GM18498 (cell line): ENCODE data around the gene ULK4.

Source experiments
- ATAC-seq: cut with Tn5 transposase; IDR thresholded peaks from one replicate; pipeline ENCODE4 v1.9.1; 2021; ENCODE audit warnings: mild to moderate bottlenecking, moderate library complexity; ENCODE audit not compliant: unreplicated experiment

Gene ULK4

GRCh38 chr3:41241800-41242571, 719.9 kb downstream of the ULK4 start:
- no peak for ATAC-seq

DNA sequence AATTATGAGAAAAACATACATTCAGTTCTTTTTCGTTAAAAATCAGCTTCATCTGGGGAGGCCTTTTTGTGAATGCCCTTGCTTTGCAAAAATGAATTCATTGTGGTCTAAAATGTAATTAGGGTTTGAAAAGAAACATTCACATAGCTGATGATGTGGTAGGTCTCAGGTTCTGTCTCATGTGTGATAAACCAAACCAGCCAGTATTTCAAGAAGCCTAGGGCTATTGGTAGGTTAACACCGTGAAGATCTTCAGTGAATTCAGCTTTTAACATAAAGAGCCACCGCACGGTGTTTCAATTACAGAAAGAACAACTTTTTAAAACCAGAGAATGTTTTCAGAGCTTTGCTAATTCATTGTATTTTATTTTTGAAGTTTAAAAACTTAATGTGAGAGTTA, 720.7 kb downstream of the ULK4 start:
- no peak for ATAC-seq

DNA sequence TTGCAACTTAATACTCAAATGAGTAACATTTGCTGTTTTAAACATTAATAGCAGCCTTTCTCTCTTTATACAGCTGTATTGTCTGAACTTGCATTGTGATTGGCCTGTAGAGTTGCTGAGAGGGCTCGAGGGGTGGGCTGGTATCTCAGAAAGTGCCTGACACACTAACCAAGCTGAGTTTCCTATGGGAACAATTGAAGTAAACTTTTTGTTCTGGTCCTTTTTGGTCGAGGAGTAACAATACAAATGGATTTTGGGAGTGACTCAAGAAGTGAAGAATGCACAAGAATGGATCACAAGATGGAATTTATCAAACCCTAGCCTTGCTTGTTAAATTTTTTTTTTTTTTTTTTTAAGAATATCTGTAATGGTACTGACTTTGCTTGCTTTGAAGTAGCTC, 722.3 kb downstream of the ULK4 start:
- no peak for ATAC-seq

- no peak for ATAC-seq
These were observed 724.0 kb downstream of the ULK4 start for GRCh38 chr3:41237907-41238306.

DNA sequence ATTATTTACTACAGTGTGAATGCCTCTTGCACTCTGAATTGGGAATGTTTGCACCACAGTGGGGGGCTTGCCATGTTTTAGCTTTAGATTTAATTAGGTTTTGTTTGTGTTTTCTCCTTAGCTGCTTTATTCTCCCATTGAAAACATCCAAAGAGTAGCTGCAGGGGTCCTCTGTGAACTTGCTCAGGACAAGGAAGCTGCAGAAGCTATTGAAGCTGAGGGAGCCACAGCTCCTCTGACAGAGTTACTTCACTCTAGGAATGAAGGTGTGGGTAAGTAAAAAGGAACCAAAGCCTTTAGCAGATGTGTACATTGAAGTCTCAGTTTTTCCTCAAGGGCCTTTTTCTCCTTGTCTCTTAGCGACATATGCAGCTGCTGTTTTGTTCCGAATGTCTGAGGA, 725.7 kb downstream of the ULK4 start:
- ATAC-seq = no peak

DNA sequence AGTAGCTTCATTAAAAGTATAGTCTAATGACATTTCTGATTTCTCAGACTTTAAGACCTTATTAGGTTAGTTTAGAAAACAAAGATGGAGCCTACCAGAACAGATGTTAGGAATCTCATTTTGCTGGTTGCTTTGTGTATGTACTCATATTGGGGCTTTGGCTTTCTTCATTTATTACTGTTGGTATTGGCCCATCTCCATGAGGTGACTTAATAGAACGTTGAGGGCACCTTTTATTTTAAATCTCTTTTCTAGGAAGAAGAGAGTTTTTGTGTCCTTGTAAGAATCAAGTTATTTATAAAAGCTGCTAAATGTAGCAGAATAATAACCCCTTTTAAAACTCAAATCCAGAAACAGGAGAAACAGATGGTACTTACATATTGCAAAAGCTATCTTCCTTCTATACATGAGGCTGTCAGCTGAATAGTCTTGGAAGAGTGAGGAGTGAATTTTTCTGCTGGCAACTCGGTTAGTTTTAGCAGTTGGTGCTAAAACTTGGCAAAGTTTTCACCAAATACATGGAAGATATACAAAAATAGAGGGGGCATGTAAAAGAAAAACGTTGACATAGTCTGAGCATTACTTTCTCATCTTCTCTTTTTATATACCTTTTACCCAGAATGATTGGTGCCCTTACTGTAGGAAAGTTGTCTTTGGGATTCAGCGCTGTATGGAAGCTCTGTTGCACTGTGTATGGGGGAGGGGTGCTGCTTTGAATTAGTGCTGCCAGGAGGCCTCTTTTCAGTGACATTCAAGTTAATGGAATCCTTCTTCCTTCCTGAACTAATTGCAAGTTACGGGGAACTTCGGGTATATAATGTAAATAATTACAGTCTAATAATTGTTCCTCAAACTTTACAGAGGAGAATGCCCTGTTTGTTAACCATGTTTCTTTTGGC, 726.8 kb downstream of the ULK4 start:
- no peak for ATAC-seq

GRCh38 chr3:41224120-41224806, 737.6 kb downstream of the ULK4 start:
- ATAC-seq = no peak

DNA sequence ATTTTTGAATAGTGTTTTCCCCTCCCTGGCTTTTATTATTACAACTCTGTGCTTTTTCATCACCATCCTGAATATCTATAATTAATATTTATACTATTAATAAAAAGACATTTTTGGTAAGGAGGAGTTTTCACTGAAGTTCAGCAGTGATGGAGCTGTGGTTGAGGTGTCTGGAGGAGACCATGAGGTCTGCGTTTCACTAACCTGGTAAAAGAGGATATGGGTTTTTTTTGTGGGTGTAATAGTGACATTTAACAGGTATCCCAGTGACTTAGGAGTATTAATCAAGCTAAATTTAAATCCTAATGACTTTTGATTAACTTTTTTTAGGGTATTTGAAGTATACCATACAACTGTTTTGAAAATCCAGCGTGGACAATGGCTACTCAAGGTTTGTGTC, 738.2 kb downstream of the ULK4 start:
- no peak for ATAC-seq

DNA sequence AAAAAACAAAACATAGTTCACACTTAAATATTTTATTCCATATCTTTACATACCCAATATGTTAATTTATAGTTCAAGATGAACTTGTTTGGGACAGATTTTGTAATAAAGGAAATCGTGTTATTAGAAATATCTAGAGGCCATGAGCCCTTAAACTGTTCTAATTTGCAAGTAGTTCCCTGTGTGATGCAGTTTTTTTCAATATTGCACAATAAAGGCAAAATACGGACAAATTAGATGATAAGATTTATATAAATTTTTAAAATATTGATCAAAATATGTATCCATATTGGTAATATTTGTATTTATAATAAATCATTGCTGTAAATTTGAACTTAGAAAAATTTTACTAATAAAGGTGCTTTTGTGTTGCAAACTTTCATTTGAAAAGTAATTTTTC, 738.8 kb downstream of the ULK4 start:
- ATAC-seq = no peak

DNA sequence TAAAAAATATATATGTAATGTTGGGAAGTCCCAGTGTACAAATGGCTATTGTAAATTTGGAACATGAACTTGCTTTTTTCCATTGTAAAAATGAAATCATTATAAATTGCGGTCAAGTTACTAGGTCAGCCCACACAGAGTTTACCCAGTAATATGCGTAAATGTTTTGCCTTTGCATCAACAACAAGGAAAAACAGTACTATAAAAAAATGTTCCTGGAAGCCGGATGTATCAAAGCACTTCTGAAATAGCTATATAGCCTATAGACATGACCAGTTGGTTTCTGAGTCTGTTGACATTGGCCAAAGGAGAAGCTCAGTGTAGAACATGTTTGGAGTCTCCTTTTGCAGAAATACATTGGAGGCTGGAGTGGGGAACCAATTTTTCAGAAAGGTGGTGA, 739.4 kb downstream of the ULK4 start:
- ATAC-seq = no peak

DNA sequence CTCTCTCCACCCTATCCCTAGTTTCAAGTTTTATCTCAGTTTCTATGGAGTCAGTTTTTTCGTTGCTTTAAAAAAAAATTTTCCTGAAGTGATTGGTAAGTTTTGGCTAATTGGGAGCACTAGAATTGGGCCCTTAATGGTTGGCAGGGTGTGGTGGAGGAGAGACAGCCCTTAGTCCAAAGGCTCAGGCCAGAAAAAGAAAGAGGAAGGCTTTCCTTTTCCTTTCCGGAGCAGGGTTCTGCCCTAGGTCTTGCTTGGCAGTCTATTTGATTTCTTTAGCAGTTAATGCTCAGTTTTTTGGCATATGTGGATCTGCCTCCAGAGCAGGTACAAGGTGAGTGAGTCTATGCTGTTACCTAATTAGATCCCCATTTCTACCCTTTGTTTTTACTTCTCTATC, 739.9 kb downstream of the ULK4 start:
- no peak for ATAC-seq

GRCh38 chr3:41220906-41221677, 740.8 kb downstream of the ULK4 start:
- no peak for ATAC-seq

GRCh38 chr3:41219424-41219823, 742.5 kb downstream of the ULK4 start:
- no peak for ATAC-seq

DNA sequence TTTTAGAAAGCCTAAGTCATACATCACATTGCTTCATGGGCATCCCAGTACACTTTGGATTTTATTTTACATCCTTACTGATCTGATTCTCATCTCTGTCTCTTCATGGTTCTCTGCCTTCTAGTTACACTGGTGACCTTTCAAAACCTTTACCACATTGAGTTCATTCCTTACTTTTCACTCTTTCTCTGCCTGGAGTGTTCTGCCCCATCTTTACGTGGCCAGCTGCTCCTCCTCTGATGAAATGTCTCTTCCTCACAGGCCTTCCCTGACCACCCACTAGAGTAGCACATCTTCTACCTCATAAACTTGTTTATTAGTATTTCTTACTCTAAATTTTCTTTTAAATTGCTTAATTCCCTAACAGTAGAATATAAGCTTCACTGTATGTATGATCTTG, 744.9 kb downstream of the ULK4 start:
- no peak for ATAC-seq

DNA sequence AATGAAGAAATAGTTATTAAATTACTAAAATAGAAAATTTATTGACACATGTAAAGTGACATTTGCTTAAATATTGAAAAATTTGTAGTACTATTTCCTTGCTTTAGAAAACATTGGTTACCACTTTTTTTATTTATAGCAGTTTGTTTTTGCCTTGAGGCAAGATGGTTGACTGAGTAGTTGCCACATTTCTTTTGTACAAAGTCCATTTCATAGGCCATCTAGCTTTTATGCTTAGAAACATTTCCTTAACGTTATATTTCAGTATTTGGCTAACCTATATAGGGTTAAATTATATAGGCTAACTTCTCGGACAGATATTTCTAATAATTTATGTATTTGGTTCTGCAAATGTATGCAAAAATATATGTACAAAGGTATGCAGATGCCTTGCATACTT, 745.5 kb downstream of the ULK4 start:
- ATAC-seq = no peak

DNA sequence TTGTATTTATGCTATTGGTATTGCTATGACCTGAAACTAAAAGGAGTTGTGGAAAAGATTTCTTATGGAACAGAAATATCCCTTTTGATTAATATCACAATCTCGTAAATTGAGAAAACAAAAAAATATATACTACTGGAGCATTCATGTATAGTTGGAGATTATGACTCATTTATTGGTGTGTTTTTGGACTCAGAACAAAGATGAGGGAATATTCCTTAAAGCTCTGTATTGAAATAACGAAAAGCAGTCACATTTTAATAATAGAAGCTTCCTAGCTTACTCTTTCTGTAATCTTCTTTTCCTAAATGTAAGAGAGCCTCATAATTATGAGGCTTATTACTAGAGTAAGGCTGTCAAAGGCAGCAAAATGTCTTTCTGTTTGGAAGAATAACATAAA, 748.3 kb downstream of the ULK4 start:
- no peak for ATAC-seq

GRCh38 chr3:41212088-41212487, 749.8 kb downstream of the ULK4 start:
- ATAC-seq = no peak

- no peak for ATAC-seq
These were observed 750.9 kb downstream of the ULK4 start for GRCh38 chr3:41210966-41211365.

DNA sequence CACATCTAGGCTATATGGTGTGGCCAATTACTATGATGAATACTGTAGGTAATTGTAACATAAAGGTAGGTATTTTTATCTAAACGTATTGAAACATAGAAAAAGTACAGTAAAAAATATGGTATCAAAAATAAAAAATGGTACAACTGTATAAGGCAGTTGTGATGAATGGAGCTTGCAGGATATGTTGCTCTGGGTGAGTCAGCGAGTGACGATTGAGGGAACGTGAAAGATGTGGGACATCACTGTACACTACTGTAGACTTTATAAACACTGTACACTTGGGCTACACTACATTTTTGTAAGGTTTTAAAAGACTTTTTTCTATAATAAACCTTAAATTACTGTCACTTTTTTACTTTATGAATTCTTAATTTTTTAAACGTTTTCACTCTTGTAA, 752.3 kb downstream of the ULK4 start:
- ATAC-seq = no peak

GRCh38 chr3:41208507-41209220, 753.2 kb downstream of the ULK4 start:
- ATAC-seq = no peak
